NCI-H524 (cell line): Measurements from ENCODE around the gene FGF3.
"Not testable (repeated sequence)": the region's sequence is repeated elsewhere in the genome, so short reads cannot be mapped to it uniquely, and the experiment has no call there.

ENCODE experiments used
- DNase-seq, 2 experiments: peaks; one replicate each; lab custom pipeline; 2025; lab: John Stamatoyannopoulos, UW

The FGF3 gene

GRCh38 chr11:69770540-69770939 lies 48.7 kb downstream of the FGF3 start:
- no peak for DNase-seq

GRCh38 chr11:69765498-69765995 lies 53.7 kb downstream of the FGF3 start:
- no peak for DNase-seq

GRCh38 chr11:69764918-69765317 lies 54.3 kb downstream of the FGF3 start:
- DNase-seq = not testable (repeated sequence)

GRCh38 chr11:69760319-69760718 lies 58.9 kb downstream of the FGF3 start:
- DNase-seq = no peak
